Osteoblast (primary cell): ENCODE data around the gene GRIA3. TPM values are rescaled to one million over a fixed set of nuclear protein-coding genes. Genes with fewer than 3 reads are reported as not detected.

Source experiments
- DNase-seq: peaks from one replicate; pipeline ENCODE4 v3.0.0; 2011; ENCODE audit warnings: low spot score, mixed read lengths; ENCODE audit not compliant: insufficient read length; ENCODE audit errors: missing footprints
- H2AFZ ChIP-seq: 2 replicates; pipeline ENCODE4 v1.6.0; 2011; ENCODE audit warnings: mild to moderate bottlenecking, low read length
- H3K27ac ChIP-seq: 2 replicates; pipeline ENCODE4 v1.5.1; 2011; ENCODE audit warnings: mild to moderate bottlenecking, low read depth, low read length, moderate library complexity
- H3K27me3 ChIP-seq: 2 replicates; pipeline ENCODE4 v1.6.0; 2012; ENCODE audit warnings: mild to moderate bottlenecking, control low read depth, inconsistent platforms, low read length, moderate library complexity; ENCODE audit not compliant: insufficient read depth
- H3K36me3 ChIP-seq: 2 replicates; pipeline ENCODE4 v1.5.1; 2011; ENCODE audit warnings: mild to moderate bottlenecking, low read length, control low read depth, moderate library complexity; ENCODE audit not compliant: insufficient read depth
- H3K4me1 ChIP-seq: 2 replicates; pipeline ENCODE4 v1.5.1; 2011; ENCODE audit warnings: mild to moderate bottlenecking, low read length, control low read depth, moderate library complexity; ENCODE audit not compliant: insufficient read depth
- H3K4me2 ChIP-seq: 2 replicates; pipeline ENCODE4 v1.6.0; 2011; ENCODE audit warnings: mild to moderate bottlenecking, low read length; ENCODE audit not compliant: insufficient read depth
- H3K4me3 ChIP-seq: fragments of 200-600 bp; sonication (generic); 3 replicates; pipeline ENCODE4 v1.5.1; 2012; ENCODE audit warnings: mild to moderate bottlenecking, low read length, inconsistent platforms; ENCODE audit not compliant: insufficient read depth
- H3K79me2 ChIP-seq: 2 replicates; pipeline ENCODE4 v1.6.0; 2012; ENCODE audit warnings: mild to moderate bottlenecking, low read length, control low read depth, inconsistent platforms; ENCODE audit not compliant: insufficient read depth
- H3K9me3 ChIP-seq: 2 replicates; pipeline ENCODE4 v1.5.1; 2011; ENCODE audit warnings: low read depth, low read length, control low read depth
- H4K20me1 ChIP-seq: 2 replicates; pipeline ENCODE4 v1.6.0; 2012; ENCODE audit warnings: mild to moderate bottlenecking, low read length, control low read depth; ENCODE audit not compliant: insufficient read depth
- CTCF ChIP-seq: IDR thresholded peaks from 2 replicates; pipeline ENCODE4 v1.5.1; 2011; ENCODE audit warnings: mild to moderate bottlenecking, low read depth, low read length, moderate library complexity; ENCODE audit errors: extremely low read depth
- total RNA-seq: library from RNA; depleted of rRNA; stranded (reverse); fragments of >200 nt; gene quantifications from 2 replicates; pipeline ENCODE4 v1.2.3, GENCODE V29; 2012

The GRIA3 gene
- total RNA-seq, 1 donor, result 3.3 TPM

GRCh38 chrX:123477673-123478072, 293.6 kb downstream of the GRIA3 start:
- no peaks in the 10 kb centered on the region for H3K4me1 ChIP-seq
- H3K4me3 ChIP-seq, result no peak overlapping the region
- TF ChIP-seq CTCF, result no peak
- H3K9me3 ChIP-seq, result no peaks in the 10 kb centered on the region
- H3K27me3 ChIP-seq, result no peaks in the 10 kb centered on the region
- H2AFZ ChIP-seq, result no peak overlapping the region
- H3K79me2 ChIP-seq, result no peaks in the 10 kb centered on the region
- DNase-seq, result no peak
- H4K20me1 ChIP-seq, result no peaks in the 10 kb centered on the region
- H3K4me2 ChIP-seq, result no peak overlapping the region
- H3K36me3 ChIP-seq, result no peaks in the 10 kb centered on the region
- H3K27ac ChIP-seq, result no peak overlapping the region

- no peak for TF ChIP-seq CTCF
- no peaks in the 10 kb centered on the region for H3K9me3 ChIP-seq
- no peaks in the 10 kb centered on the region for H3K4me1 ChIP-seq
- H3K4me3 ChIP-seq, result no peak overlapping the region
- H4K20me1 ChIP-seq, result no peaks in the 10 kb centered on the region
- H3K27ac ChIP-seq, result no peak overlapping the region
- no peaks in the 10 kb centered on the region for H3K27me3 ChIP-seq
- H3K36me3 ChIP-seq, result no peaks in the 10 kb centered on the region
- no peak overlapping the region for H2AFZ ChIP-seq
- no peaks in the 10 kb centered on the region for H3K79me2 ChIP-seq
- no peak for DNase-seq
- peak overlapping the region; percentile 5 for H3K4me2 ChIP-seq
Observed at GRCh38 chrX:123481913-123482851, 298.1 kb downstream of the GRIA3 start.

GRCh38 chrX:123486297-123486696, 302.2 kb downstream of the GRIA3 start:
- Histone ChIP-seq H3K4me2 (no peak overlapping the region), H3K27me3 (no peaks in the 10 kb centered on the region), H3K27ac (no peak overlapping the region), H3K4me1 (no peaks in the 10 kb centered on the region), H3K36me3 (no peaks in the 10 kb centered on the region), H3K79me2 (no peaks in the 10 kb centered on the region), H3K4me3 (no peak overlapping the region), H2AFZ (no peak overlapping the region), H4K20me1 (no peaks in the 10 kb centered on the region), H3K9me3 (no peaks in the 10 kb centered on the region)
- TF ChIP-seq CTCF, result no peak
- DNase-seq, result no peak

GRCh38 chrX:123487236-123487635, 303.2 kb downstream of the GRIA3 start:
- Histone ChIP-seq H3K36me3 (no peaks in the 10 kb centered on the region), H3K4me2 (no peak overlapping the region)
- no peak for TF ChIP-seq CTCF

More at GRCh38 chrX:123487236-123487635, 303.2 kb downstream of the GRIA3 start:
- Histone ChIP-seq H2AFZ (no peak overlapping the region), H3K79me2 (no peaks in the 10 kb centered on the region), H3K27me3 (no peaks in the 10 kb centered on the region), H4K20me1 (no peaks in the 10 kb centered on the region), H3K4me3 (no peak overlapping the region), H3K9me3 (no peaks in the 10 kb centered on the region), H3K27ac (no peak overlapping the region), H3K4me1 (no peaks in the 10 kb centered on the region)
- no peak for DNase-seq
